IPS DF 4.7 (cell line): ENCODE measurements around the gene LRRC46.

Experiments
- DNase-seq: peaks from one replicate; pipeline ENCODE4 v3.0.0-alpha.2; 2013; ENCODE audit warnings: low spot score; ENCODE audit errors: extremely low read depth

The LRRC46 gene

DNA sequence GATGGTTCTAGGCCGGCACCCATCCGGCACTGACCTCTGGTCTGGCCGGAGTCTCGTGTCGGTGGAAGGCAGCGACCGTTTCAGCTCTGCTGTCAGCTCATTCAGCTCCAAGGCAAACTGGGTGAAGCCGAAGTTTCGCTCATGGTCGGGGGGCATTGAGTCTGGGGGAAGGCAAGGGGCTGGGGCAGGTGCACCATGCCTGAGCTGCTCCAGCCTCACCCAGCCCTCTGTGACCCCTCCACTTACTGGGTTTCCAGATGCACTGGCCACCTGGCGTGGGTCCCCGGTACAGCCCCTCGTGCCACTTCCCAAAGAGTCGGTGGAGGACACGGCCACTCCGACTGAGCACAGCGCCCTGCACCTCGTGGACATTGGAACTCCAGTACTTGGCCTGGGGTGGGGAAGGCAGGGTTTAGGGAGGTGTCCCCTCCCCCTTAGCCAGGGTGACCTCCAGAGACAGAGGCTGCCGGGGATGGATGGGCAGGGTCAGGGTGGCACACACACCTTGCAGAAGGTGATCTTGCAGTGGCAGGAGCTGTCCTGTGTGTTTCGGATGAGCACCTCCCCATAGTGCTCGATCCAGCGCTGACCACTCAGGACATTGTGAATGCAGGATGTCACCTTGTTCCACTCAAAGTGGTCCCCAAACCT lies 22.5 kb upstream of the LRRC46 start:
- DNase-seq: no peak

- no peak for DNase-seq
Observed at GRCh38 chr17:47810200-47810821, 21.2 kb upstream of the LRRC46 start.

DNA sequence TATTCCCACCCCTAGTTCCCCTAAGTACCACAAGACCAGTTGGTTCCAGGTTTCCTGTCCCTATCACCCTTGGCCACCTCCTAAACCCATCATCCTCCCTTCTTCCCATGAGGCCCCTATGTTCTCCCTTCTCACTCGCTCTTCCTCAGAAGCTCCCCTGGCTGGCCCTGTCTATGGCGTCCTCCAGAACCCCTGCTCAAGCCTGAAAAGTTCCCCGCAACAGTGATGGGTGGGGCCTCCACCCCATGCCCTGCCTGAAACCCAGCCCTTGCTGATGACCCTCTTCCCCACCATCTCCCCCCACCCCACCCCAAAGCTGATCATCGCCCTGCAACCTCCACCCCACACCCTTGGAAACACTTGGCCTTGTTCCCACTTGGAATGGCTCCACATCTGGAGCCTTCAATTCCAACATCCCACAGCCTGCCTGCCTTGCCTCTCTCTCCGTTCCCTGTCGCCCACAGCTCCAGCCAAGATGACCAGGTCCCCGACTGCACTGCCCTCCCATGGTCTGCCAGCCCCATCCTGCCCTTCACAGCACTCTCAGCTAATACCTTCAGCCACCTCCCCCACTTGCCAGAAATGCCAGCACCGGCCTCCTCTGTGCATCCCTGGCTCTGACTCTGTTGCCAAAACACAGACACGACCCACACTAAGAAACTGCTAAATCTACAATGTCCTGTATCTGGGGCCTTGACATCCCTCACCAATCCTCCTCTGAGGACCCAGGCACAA lies 20.4 kb upstream of the LRRC46 start:
- no peak for DNase-seq

DNA sequence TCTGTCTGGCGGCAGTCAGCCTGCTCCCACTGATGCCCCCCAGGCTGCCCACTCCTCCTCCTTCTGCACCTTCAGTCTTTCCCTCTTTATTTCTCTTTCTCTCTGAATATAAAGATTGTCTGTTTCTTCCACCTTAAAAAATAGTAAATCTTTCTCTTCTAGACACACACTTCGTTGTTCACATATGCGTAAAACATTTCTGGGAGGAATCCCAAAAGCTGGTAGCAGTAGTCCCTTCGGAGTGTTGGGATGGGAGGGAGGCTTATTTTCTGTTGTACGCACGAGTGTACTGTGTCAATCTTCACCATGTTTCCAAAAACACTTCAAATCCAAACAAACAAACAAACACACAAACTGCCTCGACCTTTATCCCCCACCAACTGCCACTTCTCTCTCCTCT lies 19.8 kb upstream of the LRRC46 start:
- no peak for DNase-seq

DNA sequence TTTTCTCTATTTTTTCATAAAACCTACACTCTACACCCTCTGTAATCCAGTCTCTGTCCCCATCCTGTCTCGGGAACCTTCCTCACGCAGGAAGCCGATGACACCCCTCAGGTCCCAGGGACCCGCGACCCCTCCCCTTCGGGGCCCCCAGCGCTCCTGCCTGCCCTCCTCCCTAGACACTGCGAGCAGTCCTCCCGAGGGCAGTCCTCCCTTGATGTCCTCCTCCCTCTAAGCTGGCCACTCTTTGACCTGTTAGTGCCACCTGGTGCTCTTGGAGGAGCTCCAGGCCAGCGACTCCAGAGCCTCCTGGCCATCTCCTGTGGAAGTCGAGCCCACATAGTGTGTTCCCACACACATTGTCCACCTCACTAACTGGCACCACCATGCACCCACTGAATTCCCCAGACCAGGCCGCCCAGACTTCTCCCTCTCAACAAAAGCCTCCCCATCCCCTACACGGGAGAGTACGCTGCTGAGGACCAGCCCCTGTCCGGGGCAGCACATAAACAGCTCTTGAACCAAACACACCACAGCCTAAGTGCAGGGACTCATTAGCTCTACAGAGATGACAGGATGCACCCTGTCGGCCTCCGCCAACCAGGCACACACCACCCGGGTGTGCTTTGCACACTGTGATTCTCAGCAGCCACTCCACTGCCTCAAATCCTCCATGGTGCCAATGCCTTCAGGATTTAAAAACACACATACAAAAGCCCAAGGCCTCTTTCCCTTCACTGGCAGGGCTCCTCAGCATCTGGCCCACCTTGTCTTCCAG lies 19.1 kb upstream of the LRRC46 start:
- DNase-seq: no peak

- no peak for DNase-seq
Observed at GRCh38 chr17:47813077-47813476, 18.4 kb upstream of the LRRC46 start.

DNA sequence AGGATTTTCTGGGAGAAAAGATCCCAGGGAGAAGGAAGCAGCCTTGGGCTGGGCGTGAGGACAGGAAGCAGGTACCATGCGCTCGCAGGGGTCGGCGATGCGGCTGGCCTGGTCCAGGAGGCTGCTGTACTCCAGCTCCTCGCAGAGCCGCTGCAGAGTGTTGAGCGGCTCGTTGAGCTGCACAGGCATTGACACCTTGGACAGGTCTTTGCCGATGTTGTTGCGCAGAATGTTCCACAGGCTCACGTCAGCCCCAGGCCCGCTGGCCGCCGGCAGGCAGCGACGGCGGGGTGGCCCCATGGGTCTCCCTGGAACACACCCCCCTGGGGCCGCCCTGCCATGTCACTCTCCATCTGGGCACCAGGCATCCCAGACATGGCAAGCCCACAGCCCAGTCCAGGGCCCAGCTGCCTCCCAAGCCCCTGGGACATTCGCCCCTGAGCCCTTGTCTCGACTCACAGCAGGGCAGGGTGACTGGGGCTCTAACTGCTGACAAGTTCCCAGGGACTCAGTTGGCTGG lies 17.9 kb upstream of the LRRC46 start:
- DNase-seq: no peak

DNA sequence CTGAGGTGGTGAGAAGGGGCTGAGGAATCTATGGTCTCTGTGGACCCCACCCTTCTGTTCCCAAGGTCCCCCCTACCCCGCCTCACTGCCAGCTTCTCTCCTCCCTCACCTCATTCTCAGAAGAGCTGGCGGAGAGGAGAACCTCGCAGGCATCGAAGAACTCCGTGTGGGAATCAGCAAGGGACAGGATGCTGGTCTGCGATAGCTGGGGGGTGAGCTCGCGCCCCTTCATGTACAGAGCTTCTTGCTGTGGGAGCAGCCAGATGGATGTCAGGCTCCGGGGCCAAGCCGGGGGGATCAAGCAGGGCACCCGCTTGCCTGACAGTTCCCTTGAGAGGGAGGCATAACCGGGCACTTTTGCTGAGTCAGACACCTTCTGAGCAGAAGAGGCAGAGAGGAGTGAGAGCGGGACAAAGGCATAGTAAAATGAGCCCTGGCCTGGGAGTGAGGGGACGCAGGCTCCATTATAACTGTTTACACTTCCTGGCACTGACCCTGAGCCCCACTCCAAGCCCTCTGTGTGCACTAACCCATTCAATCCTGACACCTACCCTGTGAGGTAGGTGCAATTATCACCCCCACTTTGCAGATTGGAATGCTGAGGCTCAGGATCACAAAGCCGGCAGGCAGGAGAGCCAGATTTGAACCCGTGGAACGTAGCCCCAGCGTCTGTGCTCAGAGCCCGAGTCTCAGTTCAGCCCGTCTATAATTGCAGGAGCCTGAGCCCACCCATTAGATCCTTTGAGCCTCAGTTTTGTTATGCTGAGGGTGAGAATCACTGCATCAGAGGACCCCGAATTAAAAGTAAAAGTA lies 16.2 kb upstream of the LRRC46 start:
- DNase-seq: no peak

GRCh38 chr17:47816111-47816735 lies 15.2 kb upstream of the LRRC46 start:
- DNase-seq: no peak

DNA sequence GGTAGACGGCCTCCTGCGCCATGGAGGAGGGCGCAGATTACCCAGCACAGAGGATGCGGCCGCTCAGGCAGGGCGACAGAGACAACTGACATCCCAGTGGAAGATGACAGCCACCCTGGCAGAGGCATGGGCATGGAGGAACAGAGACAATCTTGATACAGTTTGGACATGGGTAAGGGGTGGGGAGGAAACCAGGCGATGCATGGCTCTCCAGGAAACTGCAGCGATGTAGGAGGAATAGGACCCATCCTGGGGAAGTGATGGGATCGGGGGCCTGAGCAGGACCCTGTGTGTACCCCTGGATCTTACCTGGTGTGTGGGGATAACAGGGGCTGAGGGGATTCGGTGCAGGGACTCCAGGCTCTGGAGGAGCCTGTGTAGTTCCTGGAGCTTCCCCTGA lies 14.5 kb upstream of the LRRC46 start:
- no peak for DNase-seq

DNA sequence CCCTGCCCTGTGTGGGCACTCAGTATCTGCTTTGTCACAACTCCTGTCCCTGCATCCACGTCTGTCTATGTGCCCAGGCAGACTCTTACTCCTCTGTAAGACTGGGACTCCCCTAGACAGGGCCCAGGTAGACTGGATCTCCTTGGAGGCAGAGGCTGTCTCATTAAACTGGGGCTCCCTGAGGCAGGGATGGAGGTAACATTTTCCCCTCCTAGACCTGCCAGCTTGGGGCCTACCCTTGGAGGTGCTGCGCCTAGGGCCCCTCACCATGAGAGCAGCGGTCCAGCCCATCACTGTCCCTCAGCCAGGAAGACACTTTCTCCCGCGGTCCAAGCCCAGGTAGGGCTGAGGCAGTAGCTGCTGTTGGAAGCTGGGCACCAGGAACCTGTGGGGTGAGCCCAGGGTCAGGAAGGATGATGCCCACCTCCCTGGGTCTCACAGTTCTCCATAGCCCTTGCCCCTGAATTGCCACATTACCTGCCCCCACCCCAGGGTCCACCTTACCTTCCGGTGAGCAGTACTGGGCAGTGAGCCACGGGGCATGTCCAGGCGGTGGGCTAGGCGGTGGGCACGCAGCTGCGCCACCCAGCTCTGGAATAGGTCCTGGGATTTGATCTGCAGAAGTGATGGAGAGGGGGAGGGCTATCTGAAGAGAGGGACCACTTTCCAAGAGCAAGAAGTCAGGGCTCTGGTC lies 13.3 kb upstream of the LRRC46 start:
- no peak for DNase-seq

- DNase-seq: no peak
Observed at GRCh38 chr17:47819475-47819874, 12.0 kb upstream of the LRRC46 start.

DNA sequence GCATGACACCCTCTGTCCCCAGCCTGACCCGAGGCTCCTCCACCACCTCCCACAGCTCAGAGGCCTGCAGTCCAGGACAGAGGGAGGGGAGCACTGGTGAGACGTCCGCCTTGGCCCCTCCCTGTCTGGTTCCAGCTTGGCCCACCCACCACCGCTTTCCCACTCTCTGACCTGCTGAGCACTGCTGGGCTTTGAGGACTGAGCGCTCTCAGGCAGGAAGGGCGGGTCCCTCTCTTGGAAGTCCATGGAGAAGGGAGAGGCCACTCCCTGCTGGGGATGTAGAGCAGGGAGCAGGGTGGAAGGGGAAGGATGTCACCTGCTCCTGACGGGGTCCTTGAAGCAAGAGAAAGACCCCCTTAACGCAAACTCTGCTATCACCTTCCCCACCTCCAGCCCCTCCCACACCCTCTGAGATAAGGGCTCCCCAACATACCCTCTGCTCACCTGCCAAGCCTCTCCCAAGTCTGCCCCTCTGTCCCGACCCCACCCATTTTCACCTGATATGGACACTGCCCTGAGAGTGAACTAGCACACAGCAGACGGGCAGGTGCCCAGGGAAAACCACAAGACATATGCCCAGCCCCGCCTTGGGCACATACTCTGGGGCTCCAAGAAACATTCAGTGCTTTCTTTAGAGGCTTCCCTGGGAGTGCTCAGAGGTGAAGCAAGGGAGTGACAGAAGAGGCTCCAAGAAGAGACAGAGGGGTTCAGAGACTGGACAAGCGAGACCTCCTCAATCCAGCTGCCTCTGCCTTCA lies 11.3 kb upstream of the LRRC46 start:
- DNase-seq: no peak

GRCh38 chr17:47821031-47821423 lies 10.4 kb upstream of the LRRC46 start:
- DNase-seq: no peak

- no peak for DNase-seq
Observed at GRCh38 chr17:47821424-47822391, 9.8 kb upstream of the LRRC46 start, which contains the start of gene OSBPL7. TSS of gene OSBPL7 (minus strand) at chr17:47821794. CDS start at chr17:47820278, 1,516 bp downstream.

DNA sequence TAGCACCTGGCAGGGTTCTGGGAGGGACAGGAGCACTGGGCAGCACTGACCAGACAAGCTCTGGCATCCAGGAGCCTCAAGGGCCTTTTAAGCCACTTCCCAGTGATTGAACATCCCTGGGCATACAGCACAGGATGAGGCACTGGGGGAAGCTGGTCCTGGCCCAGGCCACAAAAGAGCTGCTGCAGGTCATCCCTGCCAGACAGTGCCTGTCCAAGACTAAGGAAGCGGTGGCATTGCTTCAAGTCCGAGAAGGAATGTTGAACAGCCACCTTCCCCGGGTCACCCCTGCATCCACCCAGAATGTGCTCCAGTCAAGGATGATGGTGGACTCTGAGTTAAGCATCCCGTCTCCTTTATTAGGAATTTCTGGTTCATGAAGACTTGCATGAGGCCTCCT lies 8.7 kb upstream of the LRRC46 start:
- DNase-seq: no peak

DNA sequence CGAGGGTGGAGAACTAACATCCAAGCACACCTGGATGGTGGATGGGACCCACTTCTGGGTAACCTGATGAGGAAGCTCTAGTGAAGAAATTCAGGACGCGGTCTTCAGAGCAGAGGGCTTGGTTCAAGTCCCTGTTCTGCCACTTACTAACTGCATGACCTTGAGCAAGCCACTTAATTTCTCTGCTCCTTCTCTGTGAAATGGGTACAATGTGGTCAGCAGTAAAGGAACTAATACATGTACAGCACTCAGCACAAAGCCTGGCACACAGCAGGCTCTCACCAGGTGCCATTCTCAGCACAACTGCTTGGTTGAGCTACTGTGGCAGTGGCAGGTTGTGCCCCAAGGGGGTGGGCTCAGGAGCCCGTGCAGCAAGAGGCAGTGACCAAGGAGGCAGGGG lies 8.0 kb upstream of the LRRC46 start:
- DNase-seq: no peak

DNA sequence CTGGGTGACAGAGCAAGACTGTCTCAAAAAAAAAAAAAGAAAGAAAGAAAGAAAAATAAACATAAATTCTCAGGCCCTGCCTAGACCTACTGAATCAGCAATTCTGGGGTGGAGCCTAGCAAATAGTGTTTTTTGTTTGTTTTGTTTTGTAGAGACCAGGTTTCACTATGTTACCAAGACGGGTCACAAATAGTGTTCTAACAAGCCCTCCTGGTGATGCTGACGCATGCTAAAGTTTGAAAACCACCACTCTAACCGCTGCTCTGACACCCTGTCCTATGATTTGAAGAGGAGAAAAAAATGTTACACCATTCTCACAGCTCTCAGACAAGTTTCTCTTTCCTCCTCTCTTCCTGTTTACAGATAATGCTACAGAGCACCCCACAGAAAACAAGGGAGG lies 1.6 kb upstream of the LRRC46 start:
- no peak for DNase-seq
